Smooth muscle cell (in vitro differentiated cells): ENCODE measurements around the gene PDIA3. TPM values are rescaled to one million over a fixed set of nuclear protein-coding genes. Genes with fewer than 3 reads are reported as not detected.

Source experiments
- DNase-seq: peaks from one replicate; lab custom pipeline; 2025; ENCODE audit not compliant: unreplicated experiment; lab: John Stamatoyannopoulos, UW
- H2AFZ ChIP-seq: fragments of 200-600 bp; sonication (generic); 2 replicates; pipeline ENCODE4 v1.6.0; 2016; ENCODE audit warnings: antibody characterized with exemption, low read depth, mild to moderate bottlenecking
- H3F3A ChIP-seq: fragments of 200-600 bp; sonication (generic); 2 replicates; pipeline ENCODE4 v1.6.0; 2017; ENCODE audit warnings: antibody characterized with exemption, low read depth
- H3K27ac ChIP-seq: fragments of 200-600 bp; sonication (generic); 2 replicates; pipeline ENCODE4 v1.5.1; 2016; ENCODE audit warnings: low read depth, mild to moderate bottlenecking
- H3K27me3 ChIP-seq: fragments of 200-600 bp; sonication (generic); 2 replicates; pipeline ENCODE4 v1.6.1; 2016; ENCODE audit warnings: low read depth, mild to moderate bottlenecking
- H3K36me3 ChIP-seq: fragments of 200-600 bp; sonication (generic); 2 replicates; pipeline ENCODE4 v1.5.1; 2016; ENCODE audit warnings: low read depth
- H3K4me1 ChIP-seq: fragments of 200-600 bp; sonication (generic); 2 replicates; pipeline ENCODE4 v1.5.1; 2016; ENCODE audit warnings: low read depth
- H3K4me2 ChIP-seq: fragments of 200-600 bp; sonication (generic); 2 replicates; pipeline ENCODE4 v1.6.0; 2016; ENCODE audit warnings: mild to moderate bottlenecking
- H3K4me3 ChIP-seq: fragments of 200-600 bp; sonication (generic); 2 replicates; pipeline ENCODE4 v1.5.1; 2016; ENCODE audit warnings: mild to moderate bottlenecking
- H3K79me2 ChIP-seq: fragments of 200-600 bp; sonication (generic); 2 replicates; pipeline ENCODE4 v1.6.0; 2016; ENCODE audit warnings: low read depth, mild to moderate bottlenecking
- H3K9ac ChIP-seq: fragments of 200-600 bp; sonication (generic); 2 replicates; pipeline ENCODE4 v1.6.0; 2016; ENCODE audit warnings: low read depth
- H3K9me3 ChIP-seq: fragments of 200-600 bp; sonication (generic); replicated peaks from 2 replicates; pipeline ENCODE4 v1.5.1; 2016; ENCODE audit warnings: low read depth
- H4K20me1 ChIP-seq: fragments of 200-600 bp; sonication (generic); 2 replicates; pipeline ENCODE4 v1.6.0; 2016; ENCODE audit warnings: low read depth
- WGBS: methylation state at CpG from one replicate; pipeline ENCODE4 v1.1.7; 2016; ENCODE audit warnings: low lambda C conversion rate; 5-methylcytosine and 5-hydroxymethylcytosine counted together
- polyA plus RNA-seq: library from polyadenylated mRNA; unstranded; fragments of >200 nt; fragmentation: Nextera tagmentation; extraction: Ambion mirVana; gene quantifications from 2 replicates; pipeline ENCODE4 v1.2.1, GENCODE V29; 2016
- total RNA-seq: library from RNA; depleted of rRNA; stranded (reverse); fragments of >200 nt; gene quantifications from 2 replicates; pipeline ENCODE4 v1.2.3, GENCODE V29; 2014
- TF ChIP-seq, protein P1 (sequence below): fragments of 200-600 bp; sonication (generic); IDR thresholded peaks from 2 replicates; pipeline ENCODE4 v1.5.1; 2017; ENCODE audit warnings: borderline replicate concordance, mild to moderate bottlenecking, antibody characterized with exemption; ENCODE audit not compliant: insufficient read depth, poor library complexity, severe bottlenecking

PDIA3 gene
- total and polyA plus RNA-seq, 2 experiments from 2014 or later: 309 to 1,212 TPM

DNA sequence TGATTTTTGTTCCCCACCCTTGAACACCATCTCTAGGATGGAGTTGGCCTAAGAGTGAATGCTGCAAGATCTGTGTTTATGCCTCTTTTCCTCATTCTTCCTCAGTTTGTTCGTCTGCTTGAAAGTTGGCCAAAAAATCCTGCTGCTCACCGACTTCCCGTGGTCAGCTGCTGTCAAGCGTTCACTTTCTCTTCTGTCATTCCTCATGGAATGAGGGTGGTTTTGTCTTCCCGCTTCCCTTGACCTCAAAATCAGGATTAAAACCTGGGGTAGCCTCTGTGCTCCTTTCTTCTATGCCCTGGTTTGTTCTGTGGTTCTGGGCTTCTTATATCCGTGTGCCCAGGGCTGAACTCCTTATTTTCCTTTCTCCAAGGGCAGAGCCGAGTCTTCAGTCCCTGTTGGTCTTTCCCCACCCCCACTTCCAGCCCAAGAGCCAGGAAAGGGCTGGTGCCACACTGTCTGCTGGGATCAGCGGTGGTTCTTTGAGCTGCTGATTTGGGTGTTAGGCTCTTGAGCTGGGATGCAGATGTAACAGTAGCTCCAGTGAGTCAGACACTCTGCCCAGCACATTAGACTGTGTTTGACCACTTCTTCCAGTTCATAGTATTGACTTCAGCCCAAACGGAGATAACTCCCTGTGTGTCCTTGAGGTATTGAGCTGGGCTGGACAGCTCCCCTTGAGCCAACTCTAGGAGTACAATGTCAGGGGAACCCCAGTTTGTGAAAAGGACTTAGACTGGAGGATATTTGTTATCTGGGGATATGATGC, 48.2 kb downstream of the PDIA3 start:
- peak overlapping the region; percentile 98 for H3K4me2 ChIP-seq
- WGBS: 36% methylated on average over 9 of the region's 9 CpGs

DNA sequence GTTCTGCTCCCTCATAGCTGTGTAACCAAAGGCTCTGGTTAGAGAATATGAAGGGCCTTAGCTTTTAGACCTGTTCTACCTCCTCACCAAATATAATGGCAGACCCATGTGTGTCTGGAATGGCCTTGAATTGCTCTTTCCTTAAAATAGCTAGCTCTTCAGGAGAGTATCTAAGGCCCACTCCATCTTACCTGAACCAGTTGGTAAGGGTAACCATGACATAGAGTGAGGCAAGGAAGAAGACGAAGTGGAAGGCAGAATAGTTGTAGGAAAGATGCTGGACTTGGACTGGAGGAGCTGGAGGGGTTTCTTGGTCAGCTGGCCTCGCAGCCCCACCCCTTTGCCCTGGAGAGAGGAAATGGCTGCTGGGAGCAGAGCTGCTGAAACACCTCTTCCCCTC, 49.0 kb downstream of the PDIA3 start:
- peak overlapping the region; percentile 97 for H3K27ac ChIP-seq

More for the DNA sequence above, 48.2 kb downstream of the PDIA3 start:
- Histone ChIP-seq H3K9me3 (no peaks in the 10 kb centered on the region), H3F3A (peaks cover 44% of the 10 kb centered on the region), H3K79me2 (peaks cover 38% of the 10 kb centered on the region), H3K27me3 (no peaks in the 10 kb centered on the region), H3K36me3 (no peaks in the 10 kb centered on the region), H4K20me1 (peaks cover 58% of the 10 kb centered on the region), H3K4me3 (peak overlapping the region; percentile 77), H3K9ac (peak overlapping the region; percentile 100), H3K4me1 (peaks cover 25% of the 10 kb centered on the region), H3K27ac (peak overlapping the region; percentile 97), H2AFZ (no peak overlapping the region)
- no peak for DNase-seq
- TF ChIP-seq, protein P1, sequence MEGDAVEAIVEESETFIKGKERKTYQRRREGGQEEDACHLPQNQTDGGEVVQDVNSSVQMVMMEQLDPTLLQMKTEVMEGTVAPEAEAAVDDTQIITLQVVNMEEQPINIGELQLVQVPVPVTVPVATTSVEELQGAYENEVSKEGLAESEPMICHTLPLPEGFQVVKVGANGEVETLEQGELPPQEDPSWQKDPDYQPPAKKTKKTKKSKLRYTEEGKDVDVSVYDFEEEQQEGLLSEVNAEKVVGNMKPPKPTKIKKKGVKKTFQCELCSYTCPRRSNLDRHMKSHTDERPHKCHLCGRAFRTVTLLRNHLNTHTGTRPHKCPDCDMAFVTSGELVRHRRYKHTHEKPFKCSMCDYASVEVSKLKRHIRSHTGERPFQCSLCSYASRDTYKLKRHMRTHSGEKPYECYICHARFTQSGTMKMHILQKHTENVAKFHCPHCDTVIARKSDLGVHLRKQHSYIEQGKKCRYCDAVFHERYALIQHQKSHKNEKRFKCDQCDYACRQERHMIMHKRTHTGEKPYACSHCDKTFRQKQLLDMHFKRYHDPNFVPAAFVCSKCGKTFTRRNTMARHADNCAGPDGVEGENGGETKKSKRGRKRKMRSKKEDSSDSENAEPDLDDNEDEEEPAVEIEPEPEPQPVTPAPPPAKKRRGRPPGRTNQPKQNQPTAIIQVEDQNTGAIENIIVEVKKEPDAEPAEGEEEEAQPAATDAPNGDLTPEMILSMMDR: no peak

DNA sequence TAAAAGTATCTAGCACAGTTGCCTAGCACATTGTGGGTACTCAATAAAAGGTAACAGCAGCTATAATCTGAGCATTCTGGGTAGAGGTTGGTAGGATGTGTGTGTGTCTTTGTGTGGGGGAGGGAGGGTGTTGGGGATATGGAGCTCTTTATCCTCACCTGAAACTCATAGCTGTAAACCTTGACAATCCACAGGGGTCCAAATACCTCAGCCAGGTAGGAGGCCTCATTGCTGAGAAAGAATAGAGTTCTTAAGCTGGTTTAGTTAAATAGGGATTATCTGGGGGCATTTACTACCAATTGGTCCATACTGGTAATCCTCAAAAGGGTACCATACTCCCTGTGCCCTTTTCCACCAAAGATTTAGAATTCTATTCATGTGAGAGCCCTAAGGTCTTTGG, 49.8 kb downstream of the PDIA3 start:
- Histone ChIP-seq H3K4me2 (no peak overlapping the region), H3F3A (peaks cover 53% of the 10 kb centered on the region), H4K20me1 (peaks cover 58% of the 10 kb centered on the region), H2AFZ (no peak overlapping the region), H3K27me3 (no peaks in the 10 kb centered on the region), H3K4me1 (peaks cover 35% of the 10 kb centered on the region), H3K9ac (no peak overlapping the region), H3K79me2 (peaks cover 44% of the 10 kb centered on the region), H3K27ac (peak overlapping the region; percentile 97), H3K4me3 (no peak overlapping the region), H3K36me3 (no peaks in the 10 kb centered on the region), H3K9me3 (no peaks in the 10 kb centered on the region)
- TF ChIP-seq, protein P1: no peak
- DNase-seq: no peak

More for the DNA sequence above, 49.0 kb downstream of the PDIA3 start:
- TF ChIP-seq, protein P1: no peak
- Histone ChIP-seq H3K9me3 (no peaks in the 10 kb centered on the region), H3K4me3 (no peak overlapping the region), H3K4me1 (peaks cover 33% of the 10 kb centered on the region), H3K79me2 (peaks cover 38% of the 10 kb centered on the region), H3F3A (peaks cover 50% of the 10 kb centered on the region), H4K20me1 (peaks cover 58% of the 10 kb centered on the region), H3K27me3 (no peaks in the 10 kb centered on the region), H3K9ac (no peak overlapping the region), H3K4me2 (peak overlapping the region; percentile 98), H3K36me3 (no peaks in the 10 kb centered on the region), H2AFZ (no peak overlapping the region)
- 100% methylated on average over 2 of the region's 2 CpGs for WGBS
- no peak for DNase-seq

DNA sequence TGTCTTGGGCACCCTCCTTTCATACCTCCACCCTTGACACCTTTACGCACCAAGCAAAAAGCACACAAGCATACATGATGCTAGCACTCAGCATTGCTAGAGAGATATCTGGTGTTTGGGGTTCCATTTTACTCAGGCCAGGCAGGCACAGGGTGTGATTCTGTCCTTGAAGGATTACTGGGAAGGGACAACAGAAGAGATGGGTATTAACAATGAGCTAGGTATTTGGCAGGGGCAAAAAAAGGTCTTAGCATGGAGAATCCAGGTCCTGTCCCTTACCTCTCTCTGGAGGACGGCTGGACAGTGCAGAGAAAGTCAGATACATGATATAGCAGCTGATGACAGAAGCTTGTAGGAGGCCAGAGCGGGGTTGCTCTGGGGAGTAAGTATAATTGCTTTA, 50.3 kb downstream of the PDIA3 start:
- peaks cover 49% of the 10 kb centered on the region for H3K79me2 ChIP-seq
- no peak overlapping the region for H3K4me2 ChIP-seq
- no peaks in the 10 kb centered on the region for H3K9me3 ChIP-seq
- H3K36me3 ChIP-seq: no peaks in the 10 kb centered on the region
- peaks cover 55% of the 10 kb centered on the region for H3F3A ChIP-seq
- H3K9ac ChIP-seq: no peak overlapping the region
- H3K4me3 ChIP-seq: no peak overlapping the region
- WGBS: 96% methylated on average over 3 of the region's 3 CpGs
- no peaks in the 10 kb centered on the region for H3K27me3 ChIP-seq
- peaks cover 58% of the 10 kb centered on the region for H4K20me1 ChIP-seq
- TF ChIP-seq, protein P1: no peak
- no peak overlapping the region for H2AFZ ChIP-seq
- H3K4me1 ChIP-seq: peaks cover 39% of the 10 kb centered on the region
- H3K27ac ChIP-seq: peak overlapping the region; percentile 6
- DNase-seq: no peak
